ENCODE results near the gene MOB2.

MOB2 gene

GRCh38 chr11:1483445-1483961 is 3.1 kb downstream of the MOB2 start:
- no peak overlapping the region for H3K4me3 ChIP-seq (ENCODE audit: low read depth, low read length)
- no peak for DNase-seq (ENCODE audit: low read depth, low spot score)
- in situ Hi-C loops (cut with HindIII; ENCODE audit: low sequenced_read_pairs), result no loop called here
- no peak for TF ChIP-seq CTCF (IDR thresholded peaks at IDR 0.05; ENCODE audit: low read depth, low read length)

GRCh38 chr11:1482581-1483444 is 3.8 kb downstream of the MOB2 start:
- H3K4me3 ChIP-seq (ENCODE audit: low read depth, low read length), result no peak overlapping the region
- TF ChIP-seq CTCF (IDR thresholded peaks at IDR 0.05; ENCODE audit: low read depth, low read length), result no peak
- no peak for DNase-seq (ENCODE audit: low read depth, low spot score)
- in situ Hi-C loops (cut with HindIII; ENCODE audit: low sequenced_read_pairs), result no loop called here

- no peak overlapping the region for H3K4me3 ChIP-seq (ENCODE audit: low read depth, low read length)
- no peak for TF ChIP-seq CTCF (IDR thresholded peaks at IDR 0.05; ENCODE audit: low read depth, low read length)
- in situ Hi-C loops (cut with HindIII; ENCODE audit: low sequenced_read_pairs), result no loop called here
- no peak for DNase-seq (ENCODE audit: low read depth, low spot score)
Measured at GRCh38 chr11:1481861-1482441, 4.6 kb downstream of the MOB2 start.

GRCh38 chr11:1481483-1481825 is 5.1 kb downstream of the MOB2 start:
- no peak overlapping the region for H3K4me3 ChIP-seq (ENCODE audit: low read depth, low read length)
- DNase-seq (ENCODE audit: low read depth, low spot score), result no peak
- in situ Hi-C loops (cut with HindIII; ENCODE audit: low sequenced_read_pairs), result no loop called here
- no peak for TF ChIP-seq CTCF (IDR thresholded peaks at IDR 0.05; ENCODE audit: low read depth, low read length)

DNA sequence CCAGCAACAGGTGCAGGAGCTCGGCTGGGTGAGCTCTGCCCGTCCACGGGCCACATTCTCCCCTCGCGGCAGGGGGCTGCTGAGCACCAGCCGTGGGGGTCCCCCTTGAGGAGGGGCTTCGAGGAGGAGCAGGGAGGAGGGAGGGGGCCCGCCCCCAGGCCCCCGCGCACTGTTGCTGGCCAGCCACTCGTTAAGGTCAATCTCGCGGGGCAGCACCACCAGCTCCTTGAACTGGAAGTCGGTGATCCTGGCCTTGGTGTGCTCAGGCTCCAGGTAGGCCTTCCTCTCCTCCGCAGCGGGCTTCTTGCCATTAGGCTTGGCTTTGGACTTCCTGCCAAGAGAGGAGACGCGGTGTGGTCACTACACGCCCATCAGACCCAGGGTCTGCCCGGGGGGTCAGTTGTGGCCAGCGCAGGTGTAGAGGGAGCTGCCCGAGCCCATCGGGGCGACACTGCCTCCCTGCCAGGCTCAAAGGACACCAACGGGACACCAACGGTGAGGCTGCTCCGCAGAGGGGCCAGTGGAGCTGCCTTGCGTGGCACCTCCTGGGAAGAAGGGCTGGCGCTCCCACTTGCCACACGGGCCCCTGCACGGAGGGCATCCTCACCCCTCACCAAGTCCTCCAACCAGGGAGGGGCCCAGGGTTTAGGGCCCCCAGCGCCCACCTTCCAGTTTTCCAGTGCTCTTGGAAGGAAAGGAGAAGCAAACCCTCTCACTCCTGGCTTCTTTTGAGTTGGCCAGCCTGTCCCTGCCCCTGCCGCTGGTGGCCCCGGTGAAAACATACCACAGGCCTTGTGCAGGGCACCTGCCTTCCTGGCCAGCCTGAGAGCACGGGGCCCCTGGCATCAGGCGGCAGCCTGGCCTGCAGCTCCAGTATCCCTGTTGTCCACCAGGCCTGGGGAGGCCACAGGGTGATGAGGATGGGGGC is 5.8 kb downstream of the MOB2 start:
- no peak for DNase-seq (ENCODE audit: low read depth, low spot score)
- H3K4me3 ChIP-seq (ENCODE audit: low read depth, low read length), result no peak overlapping the region
- in situ Hi-C loops (cut with HindIII; ENCODE audit: low sequenced_read_pairs), result no loop called here
- TF ChIP-seq CTCF (IDR thresholded peaks at IDR 0.05; ENCODE audit: low read depth, low read length), result no peak

- DNase-seq (ENCODE audit: low read depth, low spot score), result no peak
- TF ChIP-seq CTCF (IDR thresholded peaks at IDR 0.05; ENCODE audit: low read depth, low read length), result no peak
- in situ Hi-C loops (cut with HindIII; ENCODE audit: low sequenced_read_pairs), result no loop called here
- no peak overlapping the region for H3K4me3 ChIP-seq (ENCODE audit: low read depth, low read length)
Measured at GRCh38 chr11:1480191-1480554, 6.4 kb downstream of the MOB2 start.

Data from astrocyte of the spinal cord (primary cell).